Trophoblast cell (in vitro differentiated cells and primary cell): ENCODE data around the gene SCN10A.
A peak's percentile ranks its signal among the peaks of the same experiment; 100 is the strongest.

Experiments
- DNase-seq, 2 donors: peaks; one replicate each; pipeline ENCODE4 v3.0.0-alpha.2; 2016
- H2AFZ ChIP-seq: 2 replicates; pipeline ENCODE4 v1.6.1; 2013; ENCODE audit warnings: low read length, moderate library complexity, mild to moderate bottlenecking; ENCODE audit not compliant: insufficient read depth, poor library complexity
- H2AK5ac ChIP-seq: 2 replicates; pipeline ENCODE4 v1.6.1; 2013; ENCODE audit warnings: mild to moderate bottlenecking, low read length
- H2BK120ac ChIP-seq: 2 replicates; pipeline ENCODE4 v1.6.1; 2013; ENCODE audit warnings: low read length, mild to moderate bottlenecking, moderate library complexity; ENCODE audit not compliant: insufficient read depth, poor library complexity
- H2BK12ac ChIP-seq: 2 replicates; pipeline ENCODE4 v1.6.1; 2013; ENCODE audit warnings: mild to moderate bottlenecking, low read length, moderate library complexity
- H2BK5ac ChIP-seq: 2 replicates; pipeline ENCODE4 v1.6.1; 2013; ENCODE audit warnings: low read length, low read depth, moderate library complexity, mild to moderate bottlenecking; ENCODE audit not compliant: poor library complexity
- H3K14ac ChIP-seq: 2 replicates; pipeline ENCODE4 v1.6.1; 2013; ENCODE audit warnings: mild to moderate bottlenecking, low read length
- H3K18ac ChIP-seq: 2 replicates; pipeline ENCODE4 v1.6.1; 2013; ENCODE audit warnings: mild to moderate bottlenecking, low read length
- H3K23ac ChIP-seq: 2 replicates; pipeline ENCODE4 v1.6.1; 2013; ENCODE audit warnings: low read length
- H3K27ac ChIP-seq: 2 replicates; pipeline ENCODE4 v1.5.1; 2013; ENCODE audit warnings: low read depth, mild to moderate bottlenecking, inconsistent platforms, low read length, moderate library complexity
- H3K27me3 ChIP-seq: 2 replicates; pipeline ENCODE4 v1.6.1; 2013; ENCODE audit warnings: inconsistent platforms, mild to moderate bottlenecking, low read length, moderate library complexity; ENCODE audit not compliant: insufficient read depth
- H3K36me3 ChIP-seq, 2 experiments: 1 replicate in 1 of 2; 2 replicates in 1 of 2; pipeline ENCODE4 v1.6.1; 2013; ENCODE audit warnings: low read length in 2 of 2, mild to moderate bottlenecking in 2 of 2, moderate library complexity in 1 of 2; ENCODE audit not compliant: insufficient read depth in 2 of 2, control insufficient read depth in 1 of 2
- H3K4ac ChIP-seq: 2 replicates; pipeline ENCODE4 v1.6.1; 2013; ENCODE audit warnings: low read depth, mild to moderate bottlenecking, low read length, moderate library complexity
- H3K4me1 ChIP-seq, 2 experiments: 1 replicate in 1 of 2; 2 replicates in 1 of 2; pipeline ENCODE4 v1.6.1; 2013; ENCODE audit warnings: low read length in 2 of 2, mild to moderate bottlenecking in 2 of 2, moderate library complexity in 1 of 2; ENCODE audit not compliant: insufficient read depth in 2 of 2, control insufficient read depth in 1 of 2
- H3K4me2 ChIP-seq: 2 replicates; pipeline ENCODE4 v1.6.1; 2013; ENCODE audit warnings: inconsistent platforms, mild to moderate bottlenecking, low read length, moderate library complexity
- H3K4me3 ChIP-seq: 2 replicates; pipeline ENCODE4 v1.5.1; 2013; ENCODE audit warnings: mild to moderate bottlenecking, low read depth, low read length, inconsistent platforms
- H3K79me1 ChIP-seq: one replicate; pipeline ENCODE4 v1.6.1; 2013; ENCODE audit warnings: low read length
- H3K79me2 ChIP-seq: 2 replicates; pipeline ENCODE4 v1.6.1; 2013; ENCODE audit warnings: low read length, mild to moderate bottlenecking; ENCODE audit not compliant: control insufficient read depth, insufficient read depth, poor library complexity
- H3K9ac ChIP-seq: 2 replicates; pipeline ENCODE4 v1.6.1; 2013; ENCODE audit warnings: mild to moderate bottlenecking, low read length
- H3K9me3 ChIP-seq: 2 replicates; pipeline ENCODE4 v1.6.1; 2013; ENCODE audit warnings: low read depth, mild to moderate bottlenecking, control low read depth, inconsistent platforms, low read length; ENCODE audit not compliant: insufficient read depth
- H4K12ac ChIP-seq: 2 replicates; pipeline ENCODE4 v1.6.1; 2013; ENCODE audit warnings: low read depth, mild to moderate bottlenecking, low read length, moderate library complexity
- H4K8ac ChIP-seq: 2 replicates; pipeline ENCODE4 v1.6.1; 2013; ENCODE audit warnings: low read depth, mild to moderate bottlenecking, low read length, moderate library complexity
- H4K91ac ChIP-seq: one replicate; pipeline ENCODE4 v1.6.1; 2013; ENCODE audit warnings: low read depth, mild to moderate bottlenecking, low read length, moderate library complexity
- WGBS: extraction: QIAGEN DNeasy Blood & Tissue Kit; methylation state at CpG from one replicate; pipeline ENCODE4 v1.1.7; 2013; ENCODE audit warnings: missing lambda C conversion rate; ENCODE audit not compliant: insufficient read length, insufficient coverage; ENCODE audit errors: extremely low coverage; 5-methylcytosine and 5-hydroxymethylcytosine counted together

Gene SCN10A

DNA sequence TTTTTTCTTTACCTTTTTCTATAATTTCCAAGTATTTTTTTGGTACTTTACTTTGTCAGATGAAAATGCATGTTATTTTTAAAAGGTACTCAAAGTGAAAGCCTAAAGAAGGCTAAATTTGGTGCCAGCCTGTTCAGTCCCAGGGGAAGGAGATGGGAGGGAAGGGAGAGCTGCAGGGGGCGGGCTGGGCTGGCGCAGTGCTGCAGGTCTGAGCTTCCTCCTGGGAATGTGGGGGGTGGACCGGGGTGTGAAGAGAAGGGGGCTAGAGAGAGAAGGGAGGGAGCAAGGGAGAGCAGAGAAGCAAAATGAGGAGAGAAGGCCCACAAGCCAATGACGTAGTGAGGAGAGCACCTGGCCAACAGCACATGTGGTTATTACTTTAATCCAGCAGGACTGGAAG is 95.6 kb downstream of the SCN10A start:
- Histone ChIP-seq H2AFZ (no peak overlapping the region), H4K8ac (no peak overlapping the region), H3K27me3 (no peaks in the 10 kb centered on the region), H3K27ac (no peak overlapping the region), H3K4me1 (no peaks in the 10 kb centered on the region), H3K4ac (no peak overlapping the region), H4K91ac (no peak overlapping the region), H3K79me1 (no peaks in the 10 kb centered on the region), H3K18ac (no peak overlapping the region), H3K4me3 (no peak overlapping the region), H3K79me2 (no peaks in the 10 kb centered on the region), H2BK120ac (no peak overlapping the region), H3K9me3 (peaks cover 2% of the 10 kb centered on the region), H3K4me2 (no peak overlapping the region), H3K23ac (peak overlapping the region; percentile 67), H3K9ac (no peak overlapping the region), H3K14ac (no peak overlapping the region), H4K12ac (no peak overlapping the region), H2AK5ac (no peak overlapping the region), H2BK5ac (no peak overlapping the region), H3K36me3 (no peaks in the 10 kb centered on the region), H2BK12ac (no peak overlapping the region)
- no peak for DNase-seq
- no CpG with 5 or more reads among the region's 4 CpGs for WGBS

GRCh38 chr3:38717355-38718240 is 98.4 kb downstream of the SCN10A start:
- no peak overlapping the region for H3K14ac ChIP-seq
- WGBS = no CpG with 5 or more reads among the region's 5 CpGs
- DNase-seq = no peak

GRCh38 chr3:38713121-38713520 is 102.9 kb downstream of the SCN10A start:
- no peak overlapping the region for H4K12ac ChIP-seq
- H4K8ac ChIP-seq = no peak overlapping the region
- no peaks in the 10 kb centered on the region for H3K79me1 ChIP-seq
- H2AK5ac ChIP-seq = no peak overlapping the region
- no peak overlapping the region for H3K23ac ChIP-seq
- no peak overlapping the region for H2BK5ac ChIP-seq
- no peak overlapping the region for H3K9ac ChIP-seq
- no peaks in the 10 kb centered on the region for H3K36me3 ChIP-seq
- H3K27me3 ChIP-seq = no peaks in the 10 kb centered on the region
- H3K9me3 ChIP-seq = no peaks in the 10 kb centered on the region
- H3K79me2 ChIP-seq = no peaks in the 10 kb centered on the region
- no peak overlapping the region for H2AFZ ChIP-seq
- H2BK120ac ChIP-seq = no peak overlapping the region
- H4K91ac ChIP-seq = no peak overlapping the region
- H3K4me2 ChIP-seq = no peak overlapping the region
- no peak overlapping the region for H3K14ac ChIP-seq
- H2BK12ac ChIP-seq = no peak overlapping the region
- no peak overlapping the region for H3K4me3 ChIP-seq
- H3K4me1 ChIP-seq = no peaks in the 10 kb centered on the region
- no CpG with 5 or more reads among the region's 2 CpGs for WGBS
- no peak overlapping the region for H3K18ac ChIP-seq
- H3K27ac ChIP-seq = no peak overlapping the region
- H3K4ac ChIP-seq = no peak overlapping the region
- peak in 1 of 2 donors; percentile 17 for DNase-seq

More at GRCh38 chr3:38717355-38718240, 98.4 kb downstream of the SCN10A start:
- Histone ChIP-seq H3K79me2 (no peaks in the 10 kb centered on the region), H3K4me1 (no peaks in the 10 kb centered on the region), H3K36me3 (no peaks in the 10 kb centered on the region), H2AK5ac (no peak overlapping the region), H3K23ac (no peak overlapping the region), H2BK120ac (no peak overlapping the region), H3K9me3 (peaks cover 2% of the 10 kb centered on the region), H4K8ac (no peak overlapping the region), H2BK5ac (no peak overlapping the region), H3K4me3 (no peak overlapping the region), H3K18ac (no peak overlapping the region), H3K4ac (no peak overlapping the region), H3K27ac (no peak overlapping the region), H4K12ac (no peak overlapping the region), H3K79me1 (no peaks in the 10 kb centered on the region), H3K4me2 (no peak overlapping the region), H3K9ac (no peak overlapping the region), H4K91ac (no peak overlapping the region), H2BK12ac (no peak overlapping the region), H3K27me3 (no peaks in the 10 kb centered on the region), H2AFZ (no peak overlapping the region)

GRCh38 chr3:38711321-38711720 is 104.7 kb downstream of the SCN10A start:
- peak; percentile 73 to 95 for DNase-seq
- no peak overlapping the region for H4K8ac ChIP-seq
- no peaks in the 10 kb centered on the region for H3K4me1 ChIP-seq
- no peak overlapping the region for H3K4ac ChIP-seq
- H3K4me3 ChIP-seq = no peak overlapping the region
- H3K18ac ChIP-seq = no peak overlapping the region
- no peak overlapping the region for H3K14ac ChIP-seq
- no peaks in the 10 kb centered on the region for H3K27me3 ChIP-seq
- H3K79me1 ChIP-seq = no peaks in the 10 kb centered on the region
- H3K27ac ChIP-seq = no peak overlapping the region
- H3K9ac ChIP-seq = no peak overlapping the region
- H2BK5ac ChIP-seq = no peak overlapping the region
- no peak overlapping the region for H3K4me2 ChIP-seq
- no peak overlapping the region for H2AFZ ChIP-seq
- H2BK12ac ChIP-seq = no peak overlapping the region
- H2AK5ac ChIP-seq = no peak overlapping the region
- no peak overlapping the region for H2BK120ac ChIP-seq
- no peaks in the 10 kb centered on the region for H3K79me2 ChIP-seq
- H4K91ac ChIP-seq = no peak overlapping the region
- no peak overlapping the region for H3K23ac ChIP-seq
- H3K36me3 ChIP-seq = no peaks in the 10 kb centered on the region
- no peak overlapping the region for H4K12ac ChIP-seq
- no peaks in the 10 kb centered on the region for H3K9me3 ChIP-seq
